ENCODE data around the gene HTR3A. TPM values are rescaled to one million over a fixed set of nuclear protein-coding genes. Genes with fewer than 3 reads are reported as not detected.

Gene HTR3A
- total RNA-seq, 1 donor = not detected

DNA sequence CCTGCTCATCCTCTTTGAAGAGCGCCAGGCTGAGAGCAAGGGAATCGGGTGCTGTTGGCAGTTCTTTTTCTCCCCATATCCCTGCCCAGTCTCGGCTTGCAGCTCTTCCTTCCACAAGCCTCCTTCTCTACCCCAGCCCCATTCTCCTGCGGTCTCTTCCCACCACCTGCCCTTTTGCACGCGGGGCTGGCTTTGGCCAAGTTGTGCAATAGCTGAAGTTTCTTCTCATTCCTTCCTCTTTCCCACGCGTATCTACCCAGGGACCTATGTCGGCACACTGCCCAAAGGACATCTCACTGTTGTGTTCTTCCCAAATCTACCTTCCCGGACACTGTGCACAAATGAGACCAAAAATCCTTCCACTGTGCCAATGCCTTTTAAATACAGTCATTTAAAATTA, 22.3 kb upstream of the HTR3A start:
- no peak for DNase-seq (ENCODE audit: low read depth)
- TF ChIP-seq, protein P1, sequence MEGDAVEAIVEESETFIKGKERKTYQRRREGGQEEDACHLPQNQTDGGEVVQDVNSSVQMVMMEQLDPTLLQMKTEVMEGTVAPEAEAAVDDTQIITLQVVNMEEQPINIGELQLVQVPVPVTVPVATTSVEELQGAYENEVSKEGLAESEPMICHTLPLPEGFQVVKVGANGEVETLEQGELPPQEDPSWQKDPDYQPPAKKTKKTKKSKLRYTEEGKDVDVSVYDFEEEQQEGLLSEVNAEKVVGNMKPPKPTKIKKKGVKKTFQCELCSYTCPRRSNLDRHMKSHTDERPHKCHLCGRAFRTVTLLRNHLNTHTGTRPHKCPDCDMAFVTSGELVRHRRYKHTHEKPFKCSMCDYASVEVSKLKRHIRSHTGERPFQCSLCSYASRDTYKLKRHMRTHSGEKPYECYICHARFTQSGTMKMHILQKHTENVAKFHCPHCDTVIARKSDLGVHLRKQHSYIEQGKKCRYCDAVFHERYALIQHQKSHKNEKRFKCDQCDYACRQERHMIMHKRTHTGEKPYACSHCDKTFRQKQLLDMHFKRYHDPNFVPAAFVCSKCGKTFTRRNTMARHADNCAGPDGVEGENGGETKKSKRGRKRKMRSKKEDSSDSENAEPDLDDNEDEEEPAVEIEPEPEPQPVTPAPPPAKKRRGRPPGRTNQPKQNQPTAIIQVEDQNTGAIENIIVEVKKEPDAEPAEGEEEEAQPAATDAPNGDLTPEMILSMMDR (IDR thresholded peaks at IDR 0.05; ENCODE audit: insufficient read depth, low read depth, low read length) = no peak
- no peak overlapping the region for H3K4me3 ChIP-seq (ENCODE audit: low read depth, low read length)

DNA sequence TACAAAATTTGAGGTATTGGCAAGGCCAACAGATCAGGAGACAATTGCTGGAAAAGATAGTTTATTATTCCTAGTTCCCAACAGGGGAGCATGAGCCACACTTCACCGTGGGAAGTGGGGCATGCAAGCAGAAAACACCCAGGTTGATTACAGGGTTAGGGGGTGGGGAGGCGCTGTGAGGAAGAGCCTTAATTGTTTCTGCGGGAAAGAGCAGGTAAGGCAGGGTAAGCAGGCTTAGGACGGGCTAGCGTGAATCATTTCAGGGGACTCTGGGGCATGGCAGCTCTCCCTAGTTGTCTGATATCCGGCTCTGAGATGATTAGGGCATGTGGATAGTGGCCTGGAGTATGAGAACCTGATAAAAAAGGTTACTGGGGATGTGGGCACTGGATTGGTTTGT, 20.7 kb upstream of the HTR3A start:
- DNase-seq (ENCODE audit: low read depth) = no peak
- TF ChIP-seq, protein P1 (IDR thresholded peaks at IDR 0.05; ENCODE audit: insufficient read depth, low read depth, low read length) = no peak
- no peak overlapping the region for H3K4me3 ChIP-seq (ENCODE audit: low read depth, low read length)

DNA sequence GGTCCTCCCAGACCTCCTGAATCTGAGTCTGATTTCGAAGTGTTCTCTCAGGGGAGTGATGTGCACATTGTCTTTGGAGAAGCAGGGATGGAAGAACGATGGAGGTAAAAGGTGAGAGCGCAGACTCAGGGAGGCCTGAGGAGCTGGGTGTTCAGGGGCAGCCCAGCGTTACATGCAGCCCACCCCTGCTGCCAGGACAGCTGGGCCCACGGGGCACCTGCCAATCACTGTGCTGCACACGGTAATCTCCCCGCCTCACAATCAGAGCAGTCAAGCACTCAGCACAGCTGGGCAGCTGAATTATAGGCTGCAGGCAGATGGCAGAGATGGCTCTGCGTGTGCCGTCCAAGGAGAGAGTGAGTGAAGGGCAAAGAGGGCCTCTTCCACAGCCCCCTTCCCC, 17.9 kb upstream of the HTR3A start:
- no peak overlapping the region for H3K4me3 ChIP-seq (ENCODE audit: low read depth, low read length)
- TF ChIP-seq, protein P1 (IDR thresholded peaks at IDR 0.05; ENCODE audit: insufficient read depth, low read depth, low read length) = no peak
- no peak for DNase-seq (ENCODE audit: low read depth)

DNA sequence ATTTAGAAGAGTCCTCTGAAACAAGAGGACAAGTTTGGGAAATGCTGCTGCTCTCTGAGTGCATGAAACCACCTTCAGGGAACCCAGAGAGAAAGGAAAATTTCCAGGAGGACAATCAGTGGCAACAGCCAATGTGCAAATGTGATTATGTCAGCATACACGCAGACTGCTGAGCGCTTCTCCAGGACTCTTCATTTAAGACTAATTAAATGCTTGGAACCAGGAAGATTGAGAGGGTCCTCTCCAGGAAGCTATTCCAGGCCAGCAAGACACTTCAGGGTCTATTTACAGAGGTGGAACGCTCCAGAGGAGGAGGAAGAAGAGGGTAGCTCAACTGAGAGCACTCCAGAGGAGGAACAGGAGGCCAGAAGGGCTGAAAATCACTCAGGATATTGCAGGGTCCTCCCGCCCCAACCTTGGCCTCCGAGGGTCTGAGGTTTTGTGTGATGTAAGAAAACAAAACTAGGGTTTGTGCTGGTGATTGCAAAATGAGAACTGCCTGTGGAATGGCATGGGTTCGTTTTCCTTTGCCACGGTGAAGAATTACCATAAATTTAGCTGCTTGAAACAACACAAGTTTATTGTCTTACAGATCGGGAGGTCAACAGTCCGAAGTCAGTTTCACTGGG, 14.1 kb upstream of the HTR3A start:
- DNase-seq (ENCODE audit: low read depth) = no peak
- TF ChIP-seq, protein P1 (IDR thresholded peaks at IDR 0.05; ENCODE audit: insufficient read depth, low read depth, low read length) = no peak

DNA sequence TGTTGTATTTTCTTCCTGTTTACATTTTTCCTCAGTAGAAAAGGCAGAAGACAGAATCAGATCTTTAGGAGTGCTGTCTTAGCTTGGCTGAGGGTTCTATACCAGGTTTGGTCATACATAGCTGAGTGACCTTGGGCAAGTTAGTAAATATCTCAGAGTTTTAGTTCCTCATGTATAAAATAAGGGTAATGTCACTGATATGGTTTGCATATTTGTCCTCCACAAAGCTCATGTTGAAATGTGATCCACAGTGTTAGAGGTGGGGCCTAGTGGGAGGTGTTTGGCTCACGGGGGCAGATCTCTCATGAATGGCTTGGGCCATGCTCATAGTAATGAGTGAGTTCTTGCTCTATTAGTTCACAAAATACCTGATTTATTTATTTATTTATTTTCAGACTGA, 7.5 kb upstream of the HTR3A start:
- no peak overlapping the region for H3K4me3 ChIP-seq (ENCODE audit: low read depth, low read length)
- TF ChIP-seq, protein P1 (IDR thresholded peaks at IDR 0.05; ENCODE audit: insufficient read depth, low read depth, low read length) = no peak
- no peak for DNase-seq (ENCODE audit: low read depth)

More for the DNA sequence above, 14.1 kb upstream of the HTR3A start:
- no peak overlapping the region for H3K4me3 ChIP-seq (ENCODE audit: low read depth, low read length)

DNA sequence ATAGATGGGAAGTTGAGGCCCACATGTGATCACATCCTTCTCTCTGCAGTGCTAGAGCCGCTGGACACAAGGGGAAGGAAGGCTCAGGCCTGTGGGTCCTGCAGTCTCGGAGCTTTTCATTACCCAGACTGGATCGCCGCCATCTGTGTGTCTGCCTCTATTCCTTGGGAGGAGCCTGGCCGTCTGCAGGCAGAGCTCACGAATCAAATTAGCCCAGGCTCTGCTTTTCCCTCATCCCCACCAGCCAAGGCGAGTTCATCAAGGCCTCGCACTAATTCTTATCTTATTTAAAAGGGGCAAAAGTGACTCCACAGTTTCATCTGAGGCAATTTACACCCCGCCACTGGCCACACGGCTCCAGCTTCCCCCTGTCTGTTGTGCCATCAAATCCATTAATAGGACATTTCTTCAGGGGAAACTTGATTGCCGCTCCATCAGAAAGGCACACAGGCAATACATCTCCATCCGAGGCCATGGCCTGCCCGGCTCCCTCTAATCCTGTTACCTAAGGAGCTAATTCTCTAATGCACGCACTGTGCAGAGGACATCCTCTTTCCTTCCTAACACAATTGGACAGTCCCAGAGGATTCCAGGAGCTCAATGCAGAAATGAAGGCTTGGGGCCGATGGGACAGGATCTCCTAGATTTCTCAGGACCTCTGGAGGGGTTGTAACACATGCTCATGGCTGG, 3.3 kb upstream of the HTR3A start:
- no peak overlapping the region for H3K4me3 ChIP-seq (ENCODE audit: low read depth, low read length)
- no peak for DNase-seq (ENCODE audit: low read depth)
- TF ChIP-seq, protein P1 (IDR thresholded peaks at IDR 0.05; ENCODE audit: insufficient read depth, low read depth, low read length) = no peak
